DND-41 (cell line): ENCODE measurements around the gene SLC39A11.
A peak's percentile ranks its signal among the peaks of the same experiment; 100 is the strongest.

Experiments
- ATAC-seq: fragments of 200-7000 bp; cut with Tn5 transposase; 3 replicates; pipeline ENCODE4 v1.9.1; 2021; ENCODE audit warnings: low read depth; ENCODE audit not compliant: insufficient read depth
- DNase-seq: peaks from one replicate; pipeline ENCODE4 v3.0.0-alpha.2; 2020
- H2AFZ ChIP-seq: 2 replicates; pipeline ENCODE4 v1.6.0; 2012; ENCODE audit warnings: low read depth, low read length
- H3K27ac ChIP-seq: 2 replicates; pipeline ENCODE4 v1.5.1; 2012; ENCODE audit warnings: low read length, inconsistent platforms
- H3K27me3 ChIP-seq: fragments of 200-600 bp; sonication (generic); 2 replicates; pipeline ENCODE4 v1.6.0; 2012; ENCODE audit warnings: low read length, mild to moderate bottlenecking, inconsistent platforms; ENCODE audit not compliant: insufficient read depth, poor library complexity
- H3K36me3 ChIP-seq: 2 replicates; pipeline ENCODE4 v1.5.1; 2012; ENCODE audit warnings: low read length, inconsistent platforms; ENCODE audit not compliant: insufficient read depth
- H3K4me1 ChIP-seq: 2 replicates; pipeline ENCODE4 v1.5.1; 2012; ENCODE audit warnings: mild to moderate bottlenecking, low read length; ENCODE audit not compliant: insufficient read depth
- H3K4me2 ChIP-seq: 2 replicates; pipeline ENCODE4 v1.6.0; 2012; ENCODE audit warnings: mild to moderate bottlenecking, moderate library complexity, low read length, inconsistent platforms; ENCODE audit not compliant: insufficient read depth
- H3K4me3 ChIP-seq, 2 experiments: fragments of 200-600 bp in 1 of 2; shearing (Covaris generic) in 1 of 2; 2 replicates each; pipeline ENCODE4 v1.5.1; 2012 to 2016; ENCODE audit warnings: inconsistent platforms in 2 of 2, low read length in 2 of 2, mild to moderate bottlenecking in 2 of 2, low read depth in 1 of 2, moderate library complexity in 1 of 2
- H3K79me2 ChIP-seq: 2 replicates; pipeline ENCODE4 v1.6.0; 2012; ENCODE audit warnings: low read length, inconsistent platforms; ENCODE audit not compliant: insufficient read depth
- H3K9ac ChIP-seq: 2 replicates; pipeline ENCODE4 v1.6.0; 2012; ENCODE audit warnings: low read depth, mild to moderate bottlenecking, inconsistent platforms, low read length, moderate library complexity
- H3K9me3 ChIP-seq: 2 replicates; pipeline ENCODE4 v1.5.1; 2012; ENCODE audit warnings: low read length, moderate library complexity, mild to moderate bottlenecking, inconsistent platforms; ENCODE audit not compliant: insufficient read depth, severe bottlenecking
- H4K20me1 ChIP-seq: 2 replicates; pipeline ENCODE4 v1.6.0; 2012; ENCODE audit warnings: low read length; ENCODE audit not compliant: insufficient read depth
- CTCF ChIP-seq: IDR thresholded peaks from 2 replicates; pipeline ENCODE4 v1.5.1; 2012; ENCODE audit warnings: borderline replicate concordance, low read length, moderate library complexity, mild to moderate bottlenecking; ENCODE audit not compliant: poor library complexity, severe bottlenecking; ENCODE audit errors: extremely low read depth
- EZH2 ChIP-seq: IDR thresholded peaks from 3 replicates; pipeline ENCODE4 v1.6.1; 2012; ENCODE audit warnings: borderline replicate concordance, low read depth, mild to moderate bottlenecking, moderate library complexity, low read length, inconsistent platforms; ENCODE audit not compliant: severe bottlenecking

SLC39A11 gene

GRCh38 chr17:73096211-73096610 lies 3.7 kb upstream of the SLC39A11 start:
- no peaks in the 10 kb centered on the region for H3K27me3 ChIP-seq
- no peaks in the 10 kb centered on the region; the same call in 1 of the 2 replicates for H4K20me1 ChIP-seq
- no peak overlapping the region for H2AFZ ChIP-seq
- H3K9me3 ChIP-seq = no peaks in the 10 kb centered on the region
- no peak overlapping the region for H3K9ac ChIP-seq
- H3K4me3 ChIP-seq = no peak overlapping the region
- peaks cover 17% of the 10 kb centered on the region for H3K4me1 ChIP-seq
- DNase-seq (no peak), ATAC-seq (no peak)
- TF ChIP-seq CTCF (no peak), EZH2 (no peak)
- H3K27ac ChIP-seq = no peak overlapping the region
- H3K36me3 ChIP-seq = no peaks in the 10 kb centered on the region
- peaks cover 6% of the 10 kb centered on the region for H3K79me2 ChIP-seq
- no peak overlapping the region for H3K4me2 ChIP-seq

DNA sequence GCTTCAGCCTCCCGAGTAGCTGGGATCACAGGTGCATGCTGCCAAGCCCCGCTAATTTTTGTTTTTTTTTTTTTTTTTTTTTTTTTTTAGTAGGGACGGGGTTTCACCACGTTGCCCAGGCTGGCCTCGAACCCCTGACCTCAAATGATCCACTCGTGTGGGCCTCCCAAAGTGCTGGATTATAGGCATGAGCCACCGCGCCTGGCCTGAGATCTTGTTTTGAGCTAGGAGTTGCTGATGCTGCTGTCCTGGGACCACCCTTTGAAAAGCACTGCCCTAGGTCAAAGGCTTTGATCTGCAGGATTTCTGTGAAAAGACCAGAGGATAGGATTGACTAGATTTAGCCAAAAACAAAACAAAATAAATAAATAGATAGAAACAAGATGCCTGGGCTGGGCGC lies 798 bp upstream of the SLC39A11 start:
- peak overlapping the region; percentile 99 for H2AFZ ChIP-seq
- DNase-seq (no peak), ATAC-seq (no peak)
- no peaks in the 10 kb centered on the region for H3K27me3 ChIP-seq
- peak overlapping the region in 1 of 2 experiments; percentile 73; a peak in 1 of 4 replicates for H3K4me3 ChIP-seq
- H3K9me3 ChIP-seq = no peaks in the 10 kb centered on the region
- H3K9ac ChIP-seq = peak overlapping the region; percentile 62
- peaks cover 17% of the 10 kb centered on the region for H3K4me1 ChIP-seq
- H3K79me2 ChIP-seq = peaks cover 6% of the 10 kb centered on the region
- H4K20me1 ChIP-seq = no peaks in the 10 kb centered on the region
- no peaks in the 10 kb centered on the region for H3K36me3 ChIP-seq
- TF ChIP-seq EZH2 (no peak), CTCF (no peak)
- peak overlapping the region; percentile 90 for H3K27ac ChIP-seq
- H3K4me2 ChIP-seq = peak overlapping the region; percentile 83

DNA sequence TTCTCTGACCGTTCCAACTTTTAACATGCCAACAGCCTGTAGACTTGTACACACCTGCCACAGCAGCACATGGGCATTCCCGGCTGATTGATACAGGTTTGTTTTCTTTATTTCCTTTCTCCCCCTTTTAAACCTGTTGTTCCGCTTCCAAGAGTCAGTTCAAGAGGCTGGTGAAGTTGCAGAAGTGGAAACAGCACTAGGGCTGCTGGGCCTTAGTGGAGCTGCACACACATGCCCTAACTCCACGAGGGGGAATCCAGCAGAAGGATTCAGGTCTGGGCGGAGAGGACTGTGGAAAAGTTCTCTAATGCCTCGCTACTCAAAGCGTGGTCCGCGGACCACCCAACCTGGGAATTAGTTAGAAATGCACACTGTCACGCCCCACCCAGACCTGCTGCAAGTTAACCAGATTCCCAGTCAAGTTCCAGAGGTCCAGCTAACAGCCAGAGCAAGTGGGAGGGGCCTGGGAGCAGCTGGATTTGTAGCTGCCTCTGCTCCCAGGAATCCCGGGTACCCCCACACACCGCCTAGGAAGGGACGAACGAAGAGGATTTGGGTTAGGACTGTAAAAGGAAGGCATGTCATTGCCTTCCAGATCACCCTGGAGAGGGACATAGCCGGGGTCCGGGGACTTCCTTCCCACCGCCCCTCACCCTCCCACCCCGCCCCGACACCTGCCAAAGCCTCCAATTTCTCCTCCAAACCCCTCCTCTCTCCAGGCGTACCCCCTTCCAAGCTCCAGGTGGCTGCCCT lies 542 bp downstream of the SLC39A11 start:
- Histone ChIP-seq H3K9ac (peak overlapping the region; percentile 62), H2AFZ (peak overlapping the region; percentile 99)
- peak; percentile 33; the same call in 1 of the 3 replicates for ATAC-seq

More for the DNA sequence above, 542 bp downstream of the SLC39A11 start:
- TF ChIP-seq EZH2 (no peak), CTCF (no peak)
- H3K4me2 ChIP-seq = peak overlapping the region; percentile 83
- H4K20me1 ChIP-seq = no peaks in the 10 kb centered on the region
- DNase-seq = no peak
- H3K27ac ChIP-seq = peak overlapping the region; percentile 90
- H3K36me3 ChIP-seq = peaks cover 9% of the 10 kb centered on the region; the same call in 1 of the 2 replicates
- peaks cover 17% of the 10 kb centered on the region for H3K4me1 ChIP-seq
- H3K79me2 ChIP-seq = peaks cover 6% of the 10 kb centered on the region
- no peaks in the 10 kb centered on the region for H3K27me3 ChIP-seq
- H3K4me3 ChIP-seq = peak overlapping the region; percentile 46 to 73; a peak in 3 of 4 replicates
- H3K9me3 ChIP-seq = no peaks in the 10 kb centered on the region
